GM19240 (cell line): ENCODE data around the gene FRZB.

Experiments
- DNase-seq: peaks from one replicate; pipeline ENCODE4 v3.0.0; 2011; ENCODE audit warnings: low spot score; ENCODE audit not compliant: insufficient read length

FRZB gene

DNA sequence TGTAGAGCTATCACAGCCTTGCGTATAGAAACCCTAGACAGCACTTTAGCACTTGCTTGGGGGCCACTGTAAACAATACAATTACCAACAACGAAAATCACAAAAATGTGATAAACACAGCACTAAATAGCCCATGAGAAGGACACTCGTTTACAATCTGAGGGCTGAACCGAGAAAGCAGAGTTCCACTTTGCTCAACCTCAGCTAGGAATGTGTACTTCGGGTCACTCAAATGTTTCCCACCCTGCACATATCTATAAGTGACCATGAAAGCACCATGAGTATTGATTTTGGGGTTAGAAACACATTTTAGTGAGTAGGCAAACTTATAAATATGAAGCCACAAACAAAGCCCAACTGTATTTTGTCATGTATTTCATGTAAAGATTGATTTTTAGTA is 62.3 kb downstream of the FRZB start:
- DNase-seq = no peak

DNA sequence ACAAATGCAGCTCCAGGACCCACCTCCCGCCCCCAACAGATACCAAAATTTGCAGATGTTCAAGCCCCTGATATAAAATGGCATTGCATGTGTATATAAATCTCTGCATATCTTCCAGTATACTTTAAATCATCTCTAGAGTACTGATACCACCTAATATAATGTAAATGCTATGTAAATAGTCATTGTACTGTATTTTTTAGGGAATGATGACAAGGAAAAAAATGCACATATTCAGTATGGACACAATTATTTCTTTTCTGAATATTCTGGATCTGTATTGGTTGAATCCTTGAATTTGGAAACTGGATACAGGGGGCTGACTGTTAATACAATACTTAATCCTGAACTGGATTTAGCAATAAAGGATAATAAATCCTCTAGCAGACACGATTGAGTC is 67.7 kb downstream of the FRZB start:
- DNase-seq = no peak

GRCh38 chr2:182792441-182792840 is 74.0 kb downstream of the FRZB start:
- no peak for DNase-seq

DNA sequence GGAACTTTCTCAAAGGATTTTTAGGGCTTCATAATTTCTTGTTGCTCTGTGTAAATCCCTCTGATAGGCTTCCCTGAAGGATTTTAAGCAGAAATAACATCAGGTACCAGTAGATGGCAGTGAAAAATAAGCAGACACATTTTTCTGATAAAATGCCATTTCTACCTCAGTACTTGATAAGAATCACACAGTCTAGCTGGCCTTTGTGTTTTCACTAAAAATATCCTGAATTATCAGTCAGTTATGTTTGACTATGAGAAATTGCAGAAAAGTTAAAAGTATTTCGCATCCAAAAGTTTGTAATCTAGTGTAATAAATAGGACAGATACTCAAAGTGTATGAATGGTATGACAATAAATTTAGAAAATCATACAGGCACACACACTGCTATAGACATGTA is 81.7 kb downstream of the FRZB start:
- no peak for DNase-seq

DNA sequence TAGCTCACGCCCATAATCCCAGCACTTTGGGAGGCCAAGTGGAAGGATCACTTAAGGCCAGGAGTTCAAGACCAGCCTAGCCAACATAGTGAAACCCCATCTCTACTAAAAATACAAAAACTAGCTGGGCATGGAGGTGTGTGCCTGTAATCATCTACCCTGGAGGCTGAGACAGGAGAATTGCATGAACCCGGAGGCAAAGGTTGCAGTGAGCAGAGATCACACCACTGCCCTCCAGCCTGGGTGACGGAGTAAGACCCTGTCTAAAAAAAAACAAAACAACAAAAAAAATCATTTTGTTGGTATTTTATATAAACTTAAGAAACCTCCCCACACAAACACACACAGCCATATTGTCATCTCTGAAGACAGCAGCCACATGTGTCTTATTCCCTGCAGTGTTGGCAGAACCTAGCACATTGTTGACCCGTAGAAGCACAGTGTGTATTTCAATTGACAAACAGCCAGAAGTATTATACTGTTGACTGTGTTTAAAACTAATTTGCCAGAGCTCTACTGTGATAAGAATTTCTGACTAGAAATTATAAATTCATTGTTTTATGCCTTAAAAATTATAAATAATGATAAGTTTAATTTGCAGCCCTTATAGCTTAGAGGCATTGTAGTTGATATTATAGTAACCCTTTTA is 82.3 kb downstream of the FRZB start:
- DNase-seq = no peak
